SU-DHL-6 (cell line): Measurements from ENCODE around the gene MUC5B.

Experiments used
- EZH2phosphoT487 ChIP-seq: fragments of 200-600 bp; sonication (generic), shearing (Covaris generic); conservative IDR thresholded peaks from 2 replicates; pipeline ENCODE4 v1.6.1; 2018; ENCODE audit warnings: mild to moderate bottlenecking, antibody characterized with exemption, low read length, moderate library complexity, mixed read lengths
- TF ChIP-seq, protein P1 (sequence below): fragments of 200-600 bp; sonication (generic); IDR thresholded peaks from one replicate; pipeline ENCODE4 v1.5.1; 2017; ENCODE audit warnings: antibody characterized with exemption, mild to moderate bottlenecking, low read length, moderate library complexity; ENCODE audit not compliant: insufficient read depth, poor library complexity, severe bottlenecking

DNA sequence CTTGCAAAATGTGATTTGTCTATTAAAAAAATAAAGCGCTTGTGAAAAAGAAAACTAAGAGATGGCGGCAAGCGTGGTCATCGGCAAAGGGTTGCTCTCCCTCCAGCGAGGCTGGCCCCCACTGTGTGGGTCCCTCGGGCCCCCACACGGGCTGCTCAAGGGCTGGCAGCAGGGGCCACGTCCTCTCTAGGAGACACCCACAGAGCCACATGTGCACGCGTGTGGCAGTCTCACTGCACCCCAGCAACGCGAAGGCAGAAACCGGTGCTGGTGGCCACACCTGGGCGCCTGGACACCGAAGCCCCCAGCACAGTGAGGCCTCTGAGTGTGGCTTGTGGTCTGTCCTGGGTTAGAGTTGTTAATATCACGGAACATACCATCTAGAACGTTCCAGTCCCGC, 52.2 kb downstream of the MUC5B start:
- TF ChIP-seq, protein P1, sequence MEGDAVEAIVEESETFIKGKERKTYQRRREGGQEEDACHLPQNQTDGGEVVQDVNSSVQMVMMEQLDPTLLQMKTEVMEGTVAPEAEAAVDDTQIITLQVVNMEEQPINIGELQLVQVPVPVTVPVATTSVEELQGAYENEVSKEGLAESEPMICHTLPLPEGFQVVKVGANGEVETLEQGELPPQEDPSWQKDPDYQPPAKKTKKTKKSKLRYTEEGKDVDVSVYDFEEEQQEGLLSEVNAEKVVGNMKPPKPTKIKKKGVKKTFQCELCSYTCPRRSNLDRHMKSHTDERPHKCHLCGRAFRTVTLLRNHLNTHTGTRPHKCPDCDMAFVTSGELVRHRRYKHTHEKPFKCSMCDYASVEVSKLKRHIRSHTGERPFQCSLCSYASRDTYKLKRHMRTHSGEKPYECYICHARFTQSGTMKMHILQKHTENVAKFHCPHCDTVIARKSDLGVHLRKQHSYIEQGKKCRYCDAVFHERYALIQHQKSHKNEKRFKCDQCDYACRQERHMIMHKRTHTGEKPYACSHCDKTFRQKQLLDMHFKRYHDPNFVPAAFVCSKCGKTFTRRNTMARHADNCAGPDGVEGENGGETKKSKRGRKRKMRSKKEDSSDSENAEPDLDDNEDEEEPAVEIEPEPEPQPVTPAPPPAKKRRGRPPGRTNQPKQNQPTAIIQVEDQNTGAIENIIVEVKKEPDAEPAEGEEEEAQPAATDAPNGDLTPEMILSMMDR = no peak
- no peak for TF ChIP-seq EZH2phosphoT487
